Heart left ventricle (tissue), 13 donors: ENCODE data around the gene MROH2B.

Experiments used
- CTCF ChIP-seq, 12 donors: fragments of 200-600 bp; sonication (generic) in 4 of 12; IDR thresholded peaks; one replicate each; pipeline versions ENCODE4 v1.5.0 to v1.8.0; 2018 to 2022; ENCODE audit warnings: antibody characterized with exemption in 12 of 12, mild to moderate bottlenecking in 5 of 12
- POLR2A ChIP-seq, 2 donors: fragments of 450-650 bp; IDR thresholded peaks; one replicate each; pipeline ENCODE4 v1.6.1; 2017; ENCODE audit warnings: antibody characterized with exemption in 2 of 2, mild to moderate bottlenecking in 2 of 2, moderate library complexity in 2 of 2
- donor health status: ischemic (EF 13 %, LVEDD 7.1; RV severe dilation, severe dysfunction).
- donor health status: DM: no; HTN: yes; CAD: no.
- donor health status: DM: no; HTN: no; CAD: no.
- donor health status: ischemic (EF 25% LVEDD 6.9; RV normal size, moderate dysfunction).
- donor health status: ischemic (EF 25% LVEDD 5.7; RV mildly dilated, moderate dysfunction).
- donor health status: ischemic (EF 35%, LVEDD 5.7; RV mildly dilated, moderate dysfunction).
- donor health status: nonischemic (EF 11% LVEDD 7.7; RV severe dilation, severe dysfunction).
- donor health status: DM: yes; HTN: yes; CAD: no.
- donor health status: PGD.
- donor health status: ischemic (EF 29% LVEDD 5.4; RV normal size, mild dysfunction).
- donor health status: nonischemic (EF 23%, LVEDD 6.1; RV moderate dilation, normal function).

DNA sequence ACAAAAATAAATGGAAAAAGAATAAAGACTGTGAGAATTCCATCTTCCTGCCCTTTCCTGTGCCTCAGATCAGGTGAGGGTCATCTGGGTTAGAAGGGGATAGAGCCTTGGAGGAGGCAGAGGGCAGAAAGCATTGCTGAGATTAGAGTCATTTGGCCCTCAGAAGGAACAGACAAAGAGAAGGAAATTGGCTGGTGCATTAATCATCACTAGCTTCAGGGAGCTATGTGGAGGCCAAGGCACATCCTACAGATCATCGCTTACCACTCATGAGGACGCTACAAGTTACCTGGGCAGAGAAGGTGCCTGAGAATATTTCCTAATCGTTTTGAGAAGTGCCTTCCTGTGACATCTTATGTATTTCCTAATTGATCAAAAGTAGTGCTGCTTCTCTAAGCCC lies 87.4 kb downstream of the MROH2B start:
- TF ChIP-seq CTCF (IDR thresholded peaks at IDR 0.05) (no peak), POLR2A (IDR thresholded peaks at IDR 0.05) (no peak)
